ENCODE results near the gene TRHDE.

Gene TRHDE

GRCh38 chr12:72273499-72273837 lies 1.3 kb downstream of the TRHDE start:
- H3K4me3 ChIP-seq (ENCODE audit: low read depth, low read length) = peak overlapping the region; percentile 71
- no peak for DNase-seq (ENCODE audit: low read depth)

DNA sequence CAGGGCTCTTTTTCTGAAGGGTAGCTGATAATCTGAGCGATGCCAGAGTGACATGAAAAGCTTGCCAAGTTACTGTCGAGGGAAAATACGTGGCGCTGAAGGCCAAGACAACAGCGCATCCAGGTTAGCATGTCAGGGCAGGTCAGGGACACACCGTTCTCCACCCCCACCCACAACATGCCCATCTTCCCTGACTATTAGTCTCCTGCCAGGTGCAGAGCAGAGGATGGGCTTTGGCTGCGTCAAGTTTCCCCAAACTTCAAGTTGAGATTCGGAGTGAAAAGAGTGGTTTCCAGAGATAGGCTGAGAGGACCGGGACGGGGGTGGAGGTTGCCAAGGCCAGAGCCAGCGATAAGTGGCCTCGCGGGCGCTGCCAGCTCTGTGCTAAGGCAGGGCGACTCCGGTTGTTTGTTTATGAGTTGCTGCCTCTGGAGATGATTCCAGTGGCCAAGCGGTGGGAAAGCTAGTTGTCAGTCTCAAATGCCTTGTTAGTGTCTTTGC lies 1.7 kb downstream of the TRHDE start:
- peak overlapping the region; percentile 71 for H3K4me3 ChIP-seq (ENCODE audit: low read depth, low read length)
- DNase-seq (ENCODE audit: low read depth) = no peak

- peak overlapping the region; percentile 71 for H3K4me3 ChIP-seq (ENCODE audit: low read depth, low read length)
These were observed 2.8 kb downstream of the TRHDE start for GRCh38 chr12:72274931-72275330.

DNA sequence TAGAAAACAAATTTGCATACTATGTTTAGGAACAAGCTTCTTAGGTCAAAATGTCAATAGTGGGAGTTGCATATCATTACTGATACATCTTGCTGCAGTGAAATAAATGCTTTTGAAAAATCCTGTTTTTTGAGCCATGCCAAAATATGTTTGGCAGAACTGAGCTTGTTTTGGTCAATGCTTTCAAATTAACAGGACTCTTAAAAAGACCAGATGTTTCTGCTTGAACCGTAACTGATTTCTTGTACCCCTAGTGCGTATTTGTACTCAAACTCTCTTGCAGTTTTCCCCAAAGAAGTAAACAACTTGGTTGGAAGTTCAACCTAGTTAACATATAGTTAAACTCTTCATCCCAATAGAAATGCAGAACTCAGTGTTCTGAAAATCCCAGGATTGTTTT lies 3.4 kb downstream of the TRHDE start:
- peak overlapping the region; percentile 71 for H3K4me3 ChIP-seq (ENCODE audit: low read depth, low read length)

More at GRCh38 chr12:72274931-72275330, 2.8 kb downstream of the TRHDE start:
- DNase-seq (ENCODE audit: low read depth) = peak; percentile 64

GRCh38 chr12:72276181-72276805 lies 4.1 kb downstream of the TRHDE start:
- no peak overlapping the region for H3K4me3 ChIP-seq (ENCODE audit: low read depth, low read length)
- no peak for DNase-seq (ENCODE audit: low read depth)

More for the DNA sequence above, 3.4 kb downstream of the TRHDE start:
- DNase-seq (ENCODE audit: low read depth) = no peak

DNA sequence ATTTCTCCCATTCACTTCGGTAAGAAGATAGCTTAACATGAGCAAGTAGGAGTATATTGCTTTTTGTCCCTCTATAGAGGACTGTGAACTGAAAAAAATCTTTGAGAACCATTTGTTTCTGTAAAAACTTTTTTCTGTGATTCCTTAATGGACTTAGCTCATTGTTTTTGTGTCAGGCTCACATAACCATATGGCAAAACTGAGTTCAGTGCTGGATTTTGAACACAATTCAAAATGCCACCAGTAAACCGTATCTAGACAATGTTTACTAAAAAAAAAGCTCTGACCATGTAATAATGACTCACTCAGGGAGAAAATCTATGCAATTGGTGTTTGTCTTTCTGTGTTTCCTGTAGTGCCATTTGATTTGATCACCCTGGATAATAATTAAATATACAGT lies 5.2 kb downstream of the TRHDE start:
- no peak for DNase-seq (ENCODE audit: low read depth)

GRCh38 chr12:72278894-72279293 lies 6.7 kb downstream of the TRHDE start:
- H3K4me3 ChIP-seq (ENCODE audit: low read depth, low read length) = no peak overlapping the region
- DNase-seq (ENCODE audit: low read depth) = no peak

More for the DNA sequence above, 5.2 kb downstream of the TRHDE start:
- H3K4me3 ChIP-seq (ENCODE audit: low read depth, low read length) = no peak overlapping the region

DNA sequence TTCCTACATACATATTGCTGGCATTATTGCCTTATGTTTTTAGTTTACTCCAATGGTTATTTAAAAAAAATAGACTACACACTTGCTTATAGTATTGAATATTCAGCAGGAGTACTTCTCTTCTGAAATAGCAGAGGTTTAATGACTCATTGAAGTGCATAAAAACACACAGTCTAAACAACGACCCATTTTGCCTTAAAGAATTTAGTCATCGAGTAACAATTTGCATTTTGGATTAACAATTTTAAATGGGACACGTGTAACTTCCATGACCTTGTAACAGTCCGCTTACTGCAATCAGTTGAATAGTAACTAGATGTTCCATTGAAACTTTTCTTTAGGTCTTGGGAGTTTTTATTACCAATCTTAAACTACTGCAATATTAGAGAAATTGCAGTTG lies 9.0 kb downstream of the TRHDE start:
- DNase-seq (ENCODE audit: low read depth) = no peak
- no peak overlapping the region for H3K4me3 ChIP-seq (ENCODE audit: low read depth, low read length)

DNA sequence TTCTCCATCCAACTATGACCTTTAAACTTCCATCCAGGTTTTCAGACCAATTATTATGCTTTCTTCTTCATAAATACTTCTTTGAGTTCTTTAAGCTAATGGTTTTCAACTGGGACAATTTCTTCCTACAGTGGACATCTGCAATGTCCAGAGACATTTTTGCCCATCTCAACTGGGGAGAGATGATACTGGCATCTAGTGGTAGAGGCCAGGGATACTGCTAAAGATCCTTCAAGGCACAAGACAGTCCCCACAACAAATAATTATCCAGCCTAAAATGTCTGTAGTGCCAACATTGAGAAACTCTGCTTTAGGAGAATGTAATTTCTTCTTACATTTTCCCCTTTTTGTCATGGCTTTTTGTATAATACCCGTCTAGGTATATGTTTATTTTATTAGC lies 10.6 kb downstream of the TRHDE start:
- no peak overlapping the region for H3K4me3 ChIP-seq (ENCODE audit: low read depth, low read length)
- DNase-seq (ENCODE audit: low read depth) = no peak

GRCh38 chr12:72285861-72286260 lies 13.7 kb downstream of the TRHDE start:
- no peak for DNase-seq (ENCODE audit: low read depth)
- no peak overlapping the region for H3K4me3 ChIP-seq (ENCODE audit: low read depth, low read length)

DNA sequence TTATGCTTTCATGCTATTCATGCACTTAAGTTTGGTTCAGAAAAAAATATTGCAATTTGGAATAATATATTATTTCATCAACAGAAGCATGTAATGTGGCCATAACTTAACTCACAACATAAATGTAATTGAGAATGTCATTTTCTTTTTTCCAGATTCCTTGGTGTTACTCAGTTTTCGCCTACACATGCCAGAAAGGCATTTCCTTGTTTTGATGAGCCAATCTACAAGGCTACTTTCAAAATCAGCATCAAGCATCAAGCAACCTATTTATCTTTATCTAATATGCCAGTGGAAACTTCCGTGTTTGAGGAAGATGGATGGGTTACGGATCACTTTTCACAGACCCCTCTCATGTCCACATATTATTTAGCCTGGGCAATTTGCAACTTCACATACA lies 14.4 kb downstream of the TRHDE start:
- no peak overlapping the region for H3K4me3 ChIP-seq (ENCODE audit: low read depth, low read length)
- no peak for DNase-seq (ENCODE audit: low read depth)

- DNase-seq (ENCODE audit: low read depth) = no peak
- H3K4me3 ChIP-seq (ENCODE audit: low read depth, low read length) = no peak overlapping the region
These were observed 16.3 kb downstream of the TRHDE start for GRCh38 chr12:72288436-72288835.

GRCh38 chr12:72288911-72289310 lies 16.7 kb downstream of the TRHDE start:
- no peak overlapping the region for H3K4me3 ChIP-seq (ENCODE audit: low read depth, low read length)
- DNase-seq (ENCODE audit: low read depth) = no peak

DNA sequence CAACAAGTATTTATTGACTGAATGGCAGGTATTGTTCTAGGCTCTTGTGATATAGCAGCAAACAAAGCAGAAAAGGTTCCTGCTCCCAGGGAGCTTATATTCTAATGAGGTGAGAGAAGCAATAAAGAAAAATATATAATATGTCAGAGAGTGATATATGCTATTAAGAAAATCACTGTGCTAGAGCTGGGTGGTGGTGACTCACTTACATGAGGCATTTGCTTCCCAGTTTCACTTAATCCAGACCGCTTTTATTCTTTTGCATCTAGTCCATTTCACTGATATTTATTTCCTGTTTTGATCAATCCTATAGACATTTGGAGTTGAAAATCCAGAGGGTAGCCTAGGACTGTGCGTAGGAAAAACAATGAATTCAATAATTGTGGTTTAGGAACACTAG lies 17.5 kb downstream of the TRHDE start:
- no peak for DNase-seq (ENCODE audit: low read depth)
- H3K4me3 ChIP-seq (ENCODE audit: low read depth, low read length) = no peak overlapping the region

- H3K4me3 ChIP-seq (ENCODE audit: low read depth, low read length) = no peak overlapping the region
These were observed 19.0 kb downstream of the TRHDE start for GRCh38 chr12:72291175-72291574.

DNA sequence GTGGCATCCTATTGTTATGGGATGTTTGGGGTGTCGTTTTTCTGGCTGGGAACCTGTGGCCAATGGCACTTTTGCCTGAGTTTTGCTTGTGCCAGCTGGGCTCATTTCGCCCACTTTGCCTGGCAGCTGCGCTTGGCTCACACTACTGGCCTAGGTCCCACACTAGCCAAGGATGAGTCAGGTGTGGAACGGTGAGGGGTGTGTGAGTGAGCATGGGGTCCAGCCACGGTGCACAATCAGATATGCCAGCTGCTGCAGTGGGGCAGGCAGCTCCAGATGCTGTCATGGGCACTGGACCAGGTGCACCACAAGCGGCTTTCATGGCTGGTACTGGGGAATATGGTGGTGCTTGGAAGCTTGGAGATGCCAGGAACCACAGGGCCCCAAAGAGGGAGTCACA lies 21.5 kb downstream of the TRHDE start:
- no peak overlapping the region for H3K4me3 ChIP-seq (ENCODE audit: low read depth, low read length)
- no peak for DNase-seq (ENCODE audit: low read depth)

More at GRCh38 chr12:72291175-72291574, 19.0 kb downstream of the TRHDE start:
- DNase-seq (ENCODE audit: low read depth) = no peak

DNA sequence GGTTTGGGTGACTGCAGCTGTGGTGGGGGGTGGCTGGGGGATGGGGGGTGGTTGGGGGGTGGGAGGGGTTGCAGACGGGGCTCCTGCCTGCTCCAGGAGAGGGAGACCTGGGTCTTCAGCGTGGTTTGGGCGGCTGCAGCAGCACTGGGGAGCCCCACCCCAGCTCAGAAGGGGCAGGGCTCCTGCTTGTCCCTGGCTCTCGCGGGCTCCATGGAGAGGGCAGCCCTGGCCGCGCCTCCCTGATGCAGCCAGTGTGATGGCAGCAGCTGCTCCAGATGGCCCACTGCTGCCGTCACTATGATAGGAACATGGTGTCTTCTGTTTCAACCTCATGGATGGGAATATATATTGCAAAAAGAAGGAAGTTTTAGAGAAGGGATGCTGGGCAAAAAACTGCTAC lies 22.9 kb downstream of the TRHDE start:
- H3K4me3 ChIP-seq (ENCODE audit: low read depth, low read length) = no peak overlapping the region
- no peak for DNase-seq (ENCODE audit: low read depth)

GRCh38 chr12:72295744-72296143 lies 23.6 kb downstream of the TRHDE start:
- H3K4me3 ChIP-seq (ENCODE audit: low read depth, low read length) = no peak overlapping the region
- no peak for DNase-seq (ENCODE audit: low read depth)

- peak; percentile 56 for DNase-seq (ENCODE audit: low read depth)
- H3K4me3 ChIP-seq (ENCODE audit: low read depth, low read length) = no peak overlapping the region
These were observed 24.2 kb downstream of the TRHDE start for GRCh38 chr12:72296389-72296788.

DNA sequence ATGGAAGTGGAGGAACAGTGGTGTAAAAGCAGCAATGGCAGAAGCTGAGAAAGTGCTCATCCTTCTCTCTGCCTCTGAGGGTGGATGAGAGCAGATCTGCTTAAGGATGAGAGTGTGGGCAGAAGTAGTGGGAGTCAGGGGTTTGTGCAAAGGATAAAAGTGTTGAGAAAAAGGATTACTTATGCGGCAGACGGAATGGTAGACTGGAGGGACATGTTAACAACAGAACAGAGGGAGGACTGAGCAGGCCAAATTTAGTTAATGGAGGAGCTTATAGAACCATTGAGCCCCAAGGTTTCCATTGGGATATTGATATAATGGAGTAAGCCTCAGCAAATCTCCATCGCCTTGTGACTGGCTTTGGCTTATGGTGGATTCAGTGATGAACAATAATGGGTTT lies 25.5 kb downstream of the TRHDE start:
- DNase-seq (ENCODE audit: low read depth) = no peak
- H3K4me3 ChIP-seq (ENCODE audit: low read depth, low read length) = no peak overlapping the region

DNA sequence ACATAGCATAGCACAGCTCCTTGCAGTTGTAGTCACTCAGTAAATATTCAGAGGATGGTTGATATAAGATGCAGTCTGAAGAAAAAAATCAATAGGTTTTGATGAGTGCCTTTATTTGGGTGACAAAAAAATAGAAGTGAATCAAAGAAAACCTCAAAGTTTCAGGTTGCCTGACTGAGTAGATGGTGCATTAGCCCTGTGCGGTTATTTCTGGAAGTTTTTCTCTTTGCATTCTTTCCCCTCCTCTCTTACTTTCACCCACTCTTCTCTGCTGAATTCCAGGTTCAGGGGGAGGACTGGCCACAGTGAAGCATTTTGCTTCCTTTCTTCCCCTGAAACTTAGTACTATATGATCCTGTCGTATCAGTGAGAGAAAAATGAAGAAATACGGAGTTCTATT lies 28.6 kb downstream of the TRHDE start:
- H3K4me3 ChIP-seq (ENCODE audit: low read depth, low read length) = no peak overlapping the region
- DNase-seq (ENCODE audit: low read depth) = no peak

DNA sequence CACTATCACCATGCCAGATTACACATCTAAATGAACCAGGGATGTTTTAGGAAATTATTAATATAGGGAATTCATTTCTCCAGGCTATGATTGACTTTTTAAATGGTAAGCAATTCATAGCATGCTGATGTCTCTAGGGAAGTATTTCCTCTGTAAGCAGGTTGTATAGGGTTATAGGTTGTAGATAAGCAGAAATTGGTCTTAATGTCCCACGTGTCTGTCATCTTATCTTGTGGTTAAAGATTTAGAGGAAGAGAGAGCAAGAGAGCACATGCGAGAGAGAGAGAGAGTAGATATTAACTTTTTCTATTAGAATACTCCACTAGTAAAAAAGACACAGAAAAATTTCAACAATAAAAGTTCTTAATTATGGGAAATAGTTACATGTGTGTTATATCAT lies 32.6 kb downstream of the TRHDE start:
- H3K4me3 ChIP-seq (ENCODE audit: low read depth, low read length) = no peak overlapping the region
- DNase-seq (ENCODE audit: low read depth) = no peak
